Neutrophil (primary cell): Measurements from ENCODE around the gene TNRC6A.
"Not testable (repeated sequence)": the region's sequence is repeated elsewhere in the genome, so short reads cannot be mapped to it uniquely, and the experiment has no call there.

Source experiments
- H3K27ac ChIP-seq: fragments of 200-600 bp; sonication (generic); 2 replicates; pipeline ENCODE4 v1.5.1; 2016; ENCODE audit warnings: mild to moderate bottlenecking, moderate library complexity
- H3K27me3 ChIP-seq: fragments of 200-600 bp; sonication (generic); 2 replicates; pipeline ENCODE4 v1.6.0; 2016; ENCODE audit warnings: mild to moderate bottlenecking
- H3K36me3 ChIP-seq: fragments of 200-600 bp; sonication (generic); 2 replicates; pipeline ENCODE4 v1.5.1; 2017
- H3K4me1 ChIP-seq, 2 experiments: fragments of 200-600 bp in 1 of 2; sonication (generic) in 1 of 2; 1 replicate in 1 of 2; 2 replicates in 1 of 2; pipeline versions ENCODE4 v1.5.1 to v1.6.1; 2013 to 2016; ENCODE audit warnings: low read depth in 1 of 2, low read length in 1 of 2, mild to moderate bottlenecking in 1 of 2, moderate library complexity in 1 of 2; ENCODE audit not compliant: control insufficient read depth in 1 of 2, insufficient read depth in 1 of 2
- H3K4me3 ChIP-seq, 2 experiments: fragments of 200-600 bp in 1 of 2; sonication (generic) in 1 of 2; 1 replicate in 1 of 2; 2 replicates in 1 of 2; pipeline ENCODE4 v1.5.1; 2013 to 2016; ENCODE audit warnings: low read depth in 1 of 2, low read length in 1 of 2, mild to moderate bottlenecking in 1 of 2, moderate library complexity in 1 of 2
- H3K9me3 ChIP-seq: fragments of 200-600 bp; sonication (generic); 2 replicates; pipeline ENCODE4 v1.5.1; 2016
- CTCF ChIP-seq: fragments of 200-600 bp; sonication (generic); IDR thresholded peaks from 2 replicates; pipeline ENCODE4 v1.5.1; 2016; ENCODE audit warnings: antibody characterized with exemption

TNRC6A gene

GRCh38 chr16:24801761-24802302 lies 72.4 kb downstream of the TNRC6A start:
- Histone ChIP-seq H3K9me3 (no peaks in the 10 kb centered on the region), H3K4me1 (no peaks in the 10 kb centered on the region), H3K36me3 (peaks cover 98% of the 10 kb centered on the region), H3K4me3 (no peak overlapping the region), H3K27me3 (no peaks in the 10 kb centered on the region), H3K27ac (no peak overlapping the region)
- TF ChIP-seq CTCF, result no peak

- no peaks in the 10 kb centered on the region for H3K9me3 ChIP-seq
- no peak overlapping the region for H3K4me3 ChIP-seq
- no peak overlapping the region for H3K27ac ChIP-seq
- peaks cover 98% of the 10 kb centered on the region for H3K36me3 ChIP-seq
- H3K27me3 ChIP-seq, result no peaks in the 10 kb centered on the region
- TF ChIP-seq CTCF, result no peak
- H3K4me1 ChIP-seq, result no peaks in the 10 kb centered on the region
These were observed 76.0 kb downstream of the TNRC6A start for GRCh38 chr16:24805484-24805883.

- H3K9me3 ChIP-seq, result no peaks in the 10 kb centered on the region
- H3K4me1 ChIP-seq, result no peaks in the 10 kb centered on the region
- no peak overlapping the region for H3K4me3 ChIP-seq
- H3K27me3 ChIP-seq, result no peaks in the 10 kb centered on the region
- no peak overlapping the region for H3K27ac ChIP-seq
- peaks cover 98% of the 10 kb centered on the region for H3K36me3 ChIP-seq
- TF ChIP-seq CTCF, result no peak
These were observed 77.8 kb downstream of the TNRC6A start for GRCh38 chr16:24807301-24807700.

GRCh38 chr16:24810951-24811843 lies 81.7 kb downstream of the TNRC6A start:
- no peaks in the 10 kb centered on the region for H3K27me3 ChIP-seq
- H3K27ac ChIP-seq, result no peak overlapping the region
- no peak overlapping the region for H3K4me3 ChIP-seq
- TF ChIP-seq CTCF, result no peak
- H3K4me1 ChIP-seq, result no peaks in the 10 kb centered on the region
- H3K9me3 ChIP-seq, result no peaks in the 10 kb centered on the region
- peaks cover 96% of the 10 kb centered on the region for H3K36me3 ChIP-seq

- not testable (repeated sequence) for H3K27me3 ChIP-seq, H3K4me1 ChIP-seq, H3K27ac ChIP-seq, H3K9me3 ChIP-seq, H3K4me3 ChIP-seq
- peaks cover 96% of the 10 kb centered on the region for H3K36me3 ChIP-seq
These were observed 83.4 kb downstream of the TNRC6A start for GRCh38 chr16:24812813-24813212.

GRCh38 chr16:24815021-24815420 lies 85.6 kb downstream of the TNRC6A start:
- Histone ChIP-seq H3K4me3 (no peak overlapping the region), H3K36me3 (peaks cover 96% of the 10 kb centered on the region), H3K27me3 (no peaks in the 10 kb centered on the region), H3K27ac (no peak overlapping the region), H3K9me3 (no peaks in the 10 kb centered on the region), H3K4me1 (no peaks in the 10 kb centered on the region)
- TF ChIP-seq CTCF, result no peak
